ENCODE measurements around the gene CEP112.

- TF ChIP-seq CTCF (IDR thresholded peaks at IDR 0.05) (no peak), POLR2A (IDR thresholded peaks at IDR 0.05) (no peak)
Observed at GRCh38 chr17:66178642-66179041, 13.3 kb downstream of the CEP112 start.
